Measurements from ENCODE around the gene SLC28A2.

- TF ChIP-seq CTCF (IDR thresholded peaks at IDR 0.05) (no peak), EZH2 (IDR thresholded peaks at IDR 0.05; ENCODE audit: borderline replicate concordance, insufficient read depth, low read depth, low read length, poor library complexity, severe bottlenecking) (no peak)
These were observed 20.0 kb upstream of the SLC28A2 start for GRCh38 chr15:45231864-45232562.

Measured in B cell (primary cell).